CD14-positive monocyte (primary cell): ENCODE measurements around the gene SLC6A11. TPM values are rescaled to one million over a fixed set of nuclear protein-coding genes. Genes with fewer than 3 reads are reported as not detected.
A peak's percentile ranks its signal among the peaks of the same experiment; 100 is the strongest.

Source experiments
- DNase-seq, 3 donors: peaks; one replicate each; pipeline ENCODE4 v3.0.0-alpha.2; 2011 to 2022
- H2AFZ ChIP-seq: 2 replicates; pipeline ENCODE4 v1.6.0; 2012; ENCODE audit warnings: mild to moderate bottlenecking, low read depth, low read length, inconsistent platforms; ENCODE audit not compliant: insufficient read depth, poor library complexity, severe bottlenecking
- H3K27ac ChIP-seq, 2 donors: 1 replicate in 1 of 2; 2 replicates in 1 of 2; pipeline ENCODE4 v1.5.1; 2012 to 2013; ENCODE audit warnings: low read length in 2 of 2, control low read depth in 1 of 2, inconsistent platforms in 1 of 2, low read depth in 1 of 2, mild to moderate bottlenecking in 1 of 2
- H3K27me3 ChIP-seq, 2 donors: one replicate each; pipeline versions ENCODE4 v1.6.0 to v1.6.1; 2011 to 2013; ENCODE audit warnings: low read length in 2 of 2; ENCODE audit not compliant: control insufficient read depth in 2 of 2, insufficient read depth in 2 of 2
- H3K36me3 ChIP-seq, 2 donors: replicated peaks in 1 of 2; 1 replicate in 1 of 2; 2 replicates in 1 of 2; pipeline versions ENCODE4 v1.5.1 to v1.6.1; 2012 to 2013; ENCODE audit warnings: low read length in 2 of 2, control low read depth in 1 of 2, inconsistent platforms in 1 of 2, mild to moderate bottlenecking in 1 of 2; ENCODE audit not compliant: insufficient read depth in 2 of 2, control insufficient read depth in 1 of 2
- H3K4me1 ChIP-seq, 2 donors: 1 replicate in 1 of 2; 2 replicates in 1 of 2; pipeline versions ENCODE4 v1.5.1 to v1.6.1; 2012 to 2013; ENCODE audit warnings: low read length in 2 of 2, control low read depth in 1 of 2, inconsistent platforms in 1 of 2, mild to moderate bottlenecking in 1 of 2, moderate library complexity in 1 of 2; ENCODE audit not compliant: insufficient read depth in 2 of 2, control insufficient read depth in 1 of 2
- H3K4me2 ChIP-seq: replicated peaks from 2 replicates; pipeline ENCODE3; 2012; ENCODE audit warnings: low read length, moderate library complexity, mild to moderate bottlenecking; ENCODE audit not compliant: poor library complexity, severe bottlenecking; ENCODE audit errors: extremely low read depth
- H3K4me3 ChIP-seq, 3 experiments: fragments of 200-600 bp in 1 of 3; sonication (generic) in 1 of 3; replicated peaks in 1 of 3; 1 replicate in 2 of 3; 2 replicates in 1 of 3; pipeline ENCODE4 v1.5.1; 2011 to 2013; ENCODE audit warnings: low read length in 3 of 3, mild to moderate bottlenecking in 3 of 3, control low read depth in 2 of 3, low read depth in 2 of 3, inconsistent platforms in 1 of 3, moderate library complexity in 1 of 3
- H3K79me2 ChIP-seq: 2 replicates; pipeline ENCODE4 v1.6.0; 2012; ENCODE audit warnings: mild to moderate bottlenecking, control low read depth, inconsistent platforms, low read length, moderate library complexity; ENCODE audit not compliant: insufficient read depth
- H3K9ac ChIP-seq: 2 replicates; pipeline ENCODE4 v1.6.0; 2017; ENCODE audit warnings: low read length, mild to moderate bottlenecking; ENCODE audit not compliant: insufficient read depth, poor library complexity, severe bottlenecking
- H3K9me3 ChIP-seq, 2 donors: replicated peaks in 1 of 2; 1 replicate in 1 of 2; 2 replicates in 1 of 2; pipeline versions ENCODE4 v1.5.1 to v1.6.1; 2012 to 2013; ENCODE audit warnings: low read length in 2 of 2, control low read depth in 1 of 2; ENCODE audit not compliant: control insufficient read depth in 1 of 2, insufficient read depth in 1 of 2
- H4K20me1 ChIP-seq: 2 replicates; pipeline ENCODE4 v1.6.0; 2012; ENCODE audit warnings: mild to moderate bottlenecking, low read length, control low read depth, moderate library complexity; ENCODE audit not compliant: insufficient read depth
- H3K27ac Mint-ChIP-seq, 7 donors: one replicate each; pipeline ENCODE4 v1.8.0; 2020; ENCODE audit warnings: mild to moderate bottlenecking in 7 of 7, mixed read lengths in 7 of 7, moderate library complexity in 6 of 7, inconsistent platforms in 2 of 7
- H3K27me3 Mint-ChIP-seq, 3 donors: one replicate each; pipeline ENCODE4 v1.8.0; 2021 to 2022; ENCODE audit warnings: low read depth in 3 of 3, mild to moderate bottlenecking in 3 of 3, mixed read lengths in 3 of 3, moderate library complexity in 3 of 3, inconsistent platforms in 1 of 3
- H3K36me3 Mint-ChIP-seq, 2 donors: one replicate each; pipeline ENCODE4 v1.8.0; 2020; ENCODE audit warnings: mixed read lengths in 2 of 2, inconsistent platforms in 1 of 2, mild to moderate bottlenecking in 1 of 2
- H3K4me1 Mint-ChIP-seq: one replicate; pipeline ENCODE4 v1.8.0; 2020; ENCODE audit warnings: mild to moderate bottlenecking, mixed read lengths
- H3K4me3 Mint-ChIP-seq, 2 donors: one replicate each; pipeline ENCODE4 v1.8.0; 2020; ENCODE audit warnings: mild to moderate bottlenecking in 2 of 2, mixed read lengths in 2 of 2, moderate library complexity in 1 of 2
- H3K9me3 Mint-ChIP-seq, 7 donors: one replicate each; pipeline ENCODE4 v1.8.0; 2020 to 2022; ENCODE audit warnings: mixed read lengths in 7 of 7, mild to moderate bottlenecking in 6 of 7, moderate library complexity in 6 of 7, inconsistent platforms in 2 of 7
- WGBS: methylation state at CpG from one replicate; pipeline ENCODE4 v1.1.5; 2013; ENCODE audit warnings: missing lambda C conversion rate; ENCODE audit not compliant: insufficient coverage; 5-methylcytosine and 5-hydroxymethylcytosine counted together
- intact Hi-C, 2 donors: fragments of 100-400 bp; cut with micrococcal nuclease; formaldehyde crosslinking; loops; one replicate each; pipeline versions ENCODE4 v1.15.0 to v1.15.1; 2023
- polyA minus RNA-seq: library from RNA; depleted of rRNA, polyadenylated mRNA; stranded (reverse); fragments of >200 nt; gene quantifications from 2 replicates; pipeline ENCODE4 v1.2.3, GENCODE V29; 2012
- polyA plus RNA-seq, 3 donors: library from polyadenylated mRNA; depleted of rRNA in 1 of 3; unstranded in 2 of 3; stranded (reverse) in 1 of 3; fragments of 300-500 nt in 2 of 3; fragments of >200 nt in 1 of 3; fragmentation: Illumina TruSeq in 2 of 3; gene quantifications; 1 replicate in 2 of 3; 2 replicates in 1 of 3; pipeline ENCODE4 v1.2.3, GENCODE V29; 2012 to 2021
- total RNA-seq, 12 experiments: library from RNA in 1 of 12; stranded (reverse) in 1 of 12; fragments of 120-200 nt in 1 of 12; gene quantifications; one replicate each; pipeline ENCODE4 v1.2.4 and lab custom pipeline; 2013 to 2026; ENCODE audit warnings: mixed read lengths in 6 of 12, inconsistent platforms in 1 of 12
- TF ChIP-seq, protein P1 (sequence below): fragments of 200-600 bp; IDR thresholded peaks from one replicate; pipeline ENCODE4 v1.8.0; 2022; ENCODE audit warnings: antibody characterized with exemption, mild to moderate bottlenecking

The SLC6A11 gene
- total RNA-seq (2013) = not detected
- not detected for polyA plus RNA-seq
- polyA minus RNA-seq = not detected in 2 replicates
- total RNA-seq (lab: John Stamatoyannopoulos, UW) = 0 to 2.1 (median 0) reads per million in 11 experiments

DNA sequence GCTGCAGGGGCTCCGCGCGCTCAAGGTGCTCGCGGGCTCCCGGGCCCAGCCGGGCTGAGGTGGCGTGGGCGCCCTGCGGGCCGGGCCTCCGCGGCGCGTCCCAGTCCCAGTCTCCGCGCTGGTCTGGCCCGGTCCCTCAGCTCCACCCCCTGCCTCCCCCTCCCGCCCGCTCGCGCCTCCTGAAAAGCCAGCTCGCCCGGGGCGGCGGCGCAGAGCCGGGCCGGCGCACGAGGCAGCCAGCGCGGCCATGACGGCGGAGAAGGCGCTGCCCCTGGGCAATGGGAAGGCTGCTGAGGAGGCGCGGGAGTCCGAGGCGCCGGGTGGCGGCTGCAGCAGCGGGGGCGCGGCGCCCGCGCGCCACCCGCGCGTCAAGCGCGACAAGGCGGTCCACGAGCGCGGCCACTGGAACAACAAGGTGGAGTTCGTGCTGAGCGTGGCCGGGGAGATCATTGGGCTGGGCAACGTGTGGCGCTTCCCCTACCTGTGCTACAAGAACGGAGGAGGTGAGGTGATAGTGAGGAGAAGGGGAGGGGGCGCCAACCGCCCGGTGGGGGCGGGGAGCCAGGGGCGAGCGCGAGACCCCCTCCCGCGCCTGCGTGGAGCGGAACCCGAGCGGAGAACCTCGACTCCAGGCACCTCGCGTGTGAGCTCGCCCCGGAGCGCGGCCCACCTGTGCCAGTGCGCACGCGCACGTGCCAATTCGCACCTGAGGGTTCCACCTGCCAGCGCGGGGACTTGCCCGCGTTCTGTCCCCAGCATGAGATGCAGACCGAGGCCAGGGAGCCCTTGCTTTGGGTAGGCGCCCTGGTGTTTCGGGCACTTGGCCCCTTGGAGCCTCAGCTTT, at the start of gene SLC6A11:
TSS of gene SLC6A11 (plus strand) at position 210 of the 844 bp plus-strand sequence. CDS start at position 248, 38 bp downstream.
- Mint-ChIP-seq H3K4me1 (peaks cover 1% of the 10 kb centered on the region), H3K36me3 (no peaks in the 10 kb centered on the region), H3K4me3 (peak within 1 kb of the TSS in 1 of 2 donors; percentile 67), H3K27ac (no peak within 1 kb of the TSS), H3K27me3 (peaks cover 35 to 39% (median 39%) of the 10 kb centered on the region in 3 donors), H3K9me3 (peaks cover 0 to 6% (median 0%) of the 10 kb centered on the region in 7 donors)
- H3K27ac ChIP-seq = no peak within 1 kb of the TSS
- no peaks in the 10 kb centered on the region for H3K79me2 ChIP-seq
- intact Hi-C loops = no loop called here
- no peak within 1 kb of the TSS for H2AFZ ChIP-seq
- H3K36me3 ChIP-seq = no peaks in the 10 kb centered on the region
- peaks cover 24 to 31% of the 10 kb centered on the region in 2 donors for H3K27me3 ChIP-seq
- no peaks in the 10 kb centered on the region for H3K9me3 ChIP-seq
- TF ChIP-seq, protein P1, sequence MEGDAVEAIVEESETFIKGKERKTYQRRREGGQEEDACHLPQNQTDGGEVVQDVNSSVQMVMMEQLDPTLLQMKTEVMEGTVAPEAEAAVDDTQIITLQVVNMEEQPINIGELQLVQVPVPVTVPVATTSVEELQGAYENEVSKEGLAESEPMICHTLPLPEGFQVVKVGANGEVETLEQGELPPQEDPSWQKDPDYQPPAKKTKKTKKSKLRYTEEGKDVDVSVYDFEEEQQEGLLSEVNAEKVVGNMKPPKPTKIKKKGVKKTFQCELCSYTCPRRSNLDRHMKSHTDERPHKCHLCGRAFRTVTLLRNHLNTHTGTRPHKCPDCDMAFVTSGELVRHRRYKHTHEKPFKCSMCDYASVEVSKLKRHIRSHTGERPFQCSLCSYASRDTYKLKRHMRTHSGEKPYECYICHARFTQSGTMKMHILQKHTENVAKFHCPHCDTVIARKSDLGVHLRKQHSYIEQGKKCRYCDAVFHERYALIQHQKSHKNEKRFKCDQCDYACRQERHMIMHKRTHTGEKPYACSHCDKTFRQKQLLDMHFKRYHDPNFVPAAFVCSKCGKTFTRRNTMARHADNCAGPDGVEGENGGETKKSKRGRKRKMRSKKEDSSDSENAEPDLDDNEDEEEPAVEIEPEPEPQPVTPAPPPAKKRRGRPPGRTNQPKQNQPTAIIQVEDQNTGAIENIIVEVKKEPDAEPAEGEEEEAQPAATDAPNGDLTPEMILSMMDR = no peak
- DNase-seq = no peak
- no peak within 1 kb of the TSS for H3K4me2 ChIP-seq
- no peaks in the 10 kb centered on the region for H3K4me1 ChIP-seq
- 6% methylated on average over 95 of the region's 96 CpGs for WGBS
- H3K4me3 ChIP-seq = no peak within 1 kb of the TSS
- no peak within 1 kb of the TSS for H3K9ac ChIP-seq
- no peaks in the 10 kb centered on the region for H4K20me1 ChIP-seq

DNA sequence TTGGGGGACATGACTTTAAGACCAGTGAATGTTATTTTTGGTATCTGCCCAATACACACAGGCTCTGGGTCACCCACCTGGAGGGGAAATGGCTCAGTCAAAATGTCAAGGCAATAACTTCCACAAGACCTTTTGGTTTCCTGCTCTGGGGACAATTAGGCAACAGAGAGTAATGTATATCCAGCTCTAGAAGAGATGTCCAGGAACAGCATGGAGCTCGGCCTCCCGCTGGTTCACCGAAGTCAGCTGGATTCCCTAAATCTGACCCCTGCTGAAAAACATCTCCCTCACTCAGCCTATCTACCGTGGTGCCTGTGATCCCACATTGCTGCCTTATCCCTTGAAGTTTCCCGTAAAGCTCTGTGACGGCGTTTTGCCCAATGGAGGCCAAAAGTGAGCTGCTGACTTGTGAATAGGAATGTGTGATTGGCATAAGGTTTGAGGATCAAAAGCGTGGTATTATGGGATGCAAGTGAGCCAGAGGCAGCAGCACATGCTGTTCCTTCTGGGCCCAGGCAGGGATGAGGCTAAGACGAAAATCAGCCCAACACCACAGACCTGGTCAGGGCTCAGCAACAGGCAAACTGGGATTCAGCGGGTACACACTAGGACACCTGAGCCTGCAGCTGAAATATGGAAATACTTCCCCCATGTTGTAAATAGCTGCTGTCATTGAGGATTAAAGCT, 47.2 kb upstream of the SLC6A11 start:
- Histone ChIP-seq H3K4me2 (no peak overlapping the region), H3K9ac (no peak overlapping the region), H3K27me3 (no peaks in the 10 kb centered on the region), H3K79me2 (no peaks in the 10 kb centered on the region), H3K4me3 (no peak overlapping the region), H4K20me1 (no peaks in the 10 kb centered on the region), H3K36me3 (no peaks in the 10 kb centered on the region), H3K27ac (no peak overlapping the region), H2AFZ (no peak overlapping the region), H3K4me1 (no peaks in the 10 kb centered on the region), H3K9me3 (peaks cover 0 to 5% of the 10 kb centered on the region in 2 donors)
- no peak overlapping the region for H3K27ac Mint-ChIP-seq
- H3K27me3 Mint-ChIP-seq = peaks cover 3 to 5% (median 4%) of the 10 kb centered on the region in 3 donors
- TF ChIP-seq, protein P1 = no peak
- intact Hi-C loops = no loop called here
- no peaks in the 10 kb centered on the region for H3K36me3 Mint-ChIP-seq
- DNase-seq = no peak
- 89% methylated on average over 6 of the region's 10 CpGs for WGBS
- H3K9me3 Mint-ChIP-seq = peaks cover 0 to 2% (median 0%) of the 10 kb centered on the region in 7 donors
- H3K4me3 Mint-ChIP-seq = no peak overlapping the region
- H3K4me1 Mint-ChIP-seq = peaks cover 1% of the 10 kb centered on the region
